ENCODE measurements around the gene ALG10. TPM values are rescaled to one million over a fixed set of nuclear protein-coding genes. Genes with fewer than 3 reads are reported as not detected.
A peak's percentile ranks its signal among the peaks of the same experiment; 100 is the strongest.
"Not testable (repeated sequence)": the region's sequence is repeated elsewhere in the genome, so short reads cannot be mapped to it uniquely, and the experiment has no call there.

Gene ALG10
- total RNA-seq: 10 to 100 TPM in 1 of 3 donors, 1 to 10 TPM in 2; 9.6 to 11.1 (median 9.8) TPM
- 12.1 TPM for total RNA-seq (2013)

- H3K36me3 Mint-ChIP-seq: no peaks in the 10 kb centered on the region
- DNase-seq: peak; percentile 89 to 98
- ATAC-seq: peak; percentile 95 to 99 (median 96)
- Histone ChIP-seq H3K27ac (ENCODE audit: low read length) (peak within 1 kb of the TSS; percentile 88), H3K4me1 (ENCODE audit: control insufficient read depth, insufficient read depth, low read length) (peaks cover 6% of the 10 kb centered on the region), H3K4me3 (ENCODE audit: low read length) (peak within 1 kb of the TSS; percentile 76), H3K9me3 (ENCODE audit: control insufficient read depth, insufficient read depth, low read length) (no peaks in the 10 kb centered on the region), H3K27me3 (ENCODE audit: control insufficient read depth, insufficient read depth, low read length) (no peaks in the 10 kb centered on the region), H3K36me3 (ENCODE audit: control insufficient read depth, insufficient read depth, low read length) (no peaks in the 10 kb centered on the region)
- peak within 1 kb of the TSS; percentile 92 for H3K4me3 Mint-ChIP-seq
- H3K27me3 Mint-ChIP-seq (ENCODE audit: low read depth in 2 of 2): peaks cover 5 to 8% of the 10 kb centered on the region in 2 donors
- peaks cover 22 to 27% of the 10 kb centered on the region in 2 donors for H3K4me1 Mint-ChIP-seq
- peak; percentile 71 for TF ChIP-seq CTCF (IDR thresholded peaks at IDR 0.05)
- intact Hi-C loops (cut with micrococcal nuclease): loop anchor here (1.0 to 10.0 kb wide), 4 partner anchors 1266 to 1657 kb away; partner anchors contain the start of gene DNM1L
- H3K9me3 Mint-ChIP-seq: no peaks in the 10 kb centered on the region
- H3K27ac Mint-ChIP-seq: peak within 1 kb of the TSS; percentile 93 to 96
- under 1% methylated on average over 44 of the region's 44 CpGs for WGBS (ENCODE audit: insufficient coverage)
Observed at GRCh38 chr12:34022079-34022830, at the start of gene ALG10. Gene ALG10, plus strand, starts transcription at chr12:34022496. Its CDS starts 104 bp downstream, at chr12:34022600.

GRCh38 chr12:33972884-33973283 lies 49.4 kb upstream of the ALG10 start:
- DNase-seq; H3K27me3 ChIP-seq (ENCODE audit: control insufficient read depth, insufficient read depth, low read length); H3K9me3 Mint-ChIP-seq; H3K4me1 ChIP-seq (ENCODE audit: control insufficient read depth, insufficient read depth, low read length); H3K27ac ChIP-seq (ENCODE audit: low read length); ATAC-seq; H3K36me3 ChIP-seq (ENCODE audit: control insufficient read depth, insufficient read depth, low read length); H3K9me3 ChIP-seq (ENCODE audit: control insufficient read depth, insufficient read depth, low read length); H3K4me3 ChIP-seq (ENCODE audit: low read length); H3K27me3 Mint-ChIP-seq (ENCODE audit: low read depth in 2 of 2); H3K4me3 Mint-ChIP-seq; intact Hi-C loops (cut with micrococcal nuclease); H3K4me1 Mint-ChIP-seq; H3K36me3 Mint-ChIP-seq; H3K27ac Mint-ChIP-seq: not testable (repeated sequence)
- WGBS (ENCODE audit: insufficient coverage): 72% methylated on average over 4 of the region's 5 CpGs

GRCh38 chr12:33977887-33978286 lies 44.4 kb upstream of the ALG10 start:
- H3K36me3 ChIP-seq (ENCODE audit: control insufficient read depth, insufficient read depth, low read length): no peaks in the 10 kb centered on the region
- Mint-ChIP-seq H3K4me1 (no peaks in the 10 kb centered on the region), H3K27ac (no peak overlapping the region), H3K36me3 (no peaks in the 10 kb centered on the region), H3K4me3 (no peak overlapping the region), H3K9me3 (peaks cover 2 to 5% of the 10 kb centered on the region in 2 donors), H3K27me3 (ENCODE audit: low read depth in 2 of 2) (no peaks in the 10 kb centered on the region)
- ATAC-seq (no peak), DNase-seq (no peak)
- intact Hi-C loops (cut with micrococcal nuclease): no loop called here
- H3K9me3 ChIP-seq (ENCODE audit: control insufficient read depth, insufficient read depth, low read length): no peaks in the 10 kb centered on the region
- H3K4me3 ChIP-seq (ENCODE audit: low read length): no peak overlapping the region
- H3K4me1 ChIP-seq (ENCODE audit: control insufficient read depth, insufficient read depth, low read length): no peaks in the 10 kb centered on the region
- no CpG with 5 or more reads among the region's 1 CpG for WGBS (ENCODE audit: insufficient coverage)
- H3K27me3 ChIP-seq (ENCODE audit: control insufficient read depth, insufficient read depth, low read length): no peaks in the 10 kb centered on the region
- TF ChIP-seq CTCF (IDR thresholded peaks at IDR 0.05): no peak
- H3K27ac ChIP-seq (ENCODE audit: low read length): no peak overlapping the region

- H3K9me3 ChIP-seq (ENCODE audit: control insufficient read depth, insufficient read depth, low read length): no peaks in the 10 kb centered on the region
- intact Hi-C loops (cut with micrococcal nuclease): no loop called here
Observed at GRCh38 chr12:33988197-33988805, 34.0 kb upstream of the ALG10 start.

More at GRCh38 chr12:33988197-33988805, 34.0 kb upstream of the ALG10 start:
- Histone ChIP-seq H3K4me3 (ENCODE audit: low read length) (no peak overlapping the region), H3K36me3 (ENCODE audit: control insufficient read depth, insufficient read depth, low read length) (no peaks in the 10 kb centered on the region), H3K27ac (ENCODE audit: low read length) (no peak overlapping the region), H3K4me1 (ENCODE audit: control insufficient read depth, insufficient read depth, low read length) (no peaks in the 10 kb centered on the region), H3K27me3 (ENCODE audit: control insufficient read depth, insufficient read depth, low read length) (no peaks in the 10 kb centered on the region)
- no peak for TF ChIP-seq CTCF (IDR thresholded peaks at IDR 0.05)
- peaks cover 0 to 9% of the 10 kb centered on the region in 2 donors for H3K27me3 Mint-ChIP-seq (ENCODE audit: low read depth in 2 of 2)
- WGBS (ENCODE audit: insufficient coverage): 93% methylated on average over 3 of the region's 4 CpGs
- no peak overlapping the region for H3K27ac Mint-ChIP-seq
- DNase-seq (no peak), ATAC-seq (no peak)
- no peaks in the 10 kb centered on the region for H3K4me1 Mint-ChIP-seq
- H3K4me3 Mint-ChIP-seq: no peak overlapping the region
- peaks cover 4% of the 10 kb centered on the region in 2 donors for H3K9me3 Mint-ChIP-seq
- no peaks in the 10 kb centered on the region for H3K36me3 Mint-ChIP-seq

Data from natural killer cell (primary cell).